ENCODE measurements around the gene RNF17. TPM values are rescaled to one million over a fixed set of nuclear protein-coding genes. Genes with fewer than 3 reads are reported as not detected.

The RNF17 gene
- polyA plus RNA-seq, 1 of the 3 experiments (the other 2 are of a cell fraction), result not detected

DNA sequence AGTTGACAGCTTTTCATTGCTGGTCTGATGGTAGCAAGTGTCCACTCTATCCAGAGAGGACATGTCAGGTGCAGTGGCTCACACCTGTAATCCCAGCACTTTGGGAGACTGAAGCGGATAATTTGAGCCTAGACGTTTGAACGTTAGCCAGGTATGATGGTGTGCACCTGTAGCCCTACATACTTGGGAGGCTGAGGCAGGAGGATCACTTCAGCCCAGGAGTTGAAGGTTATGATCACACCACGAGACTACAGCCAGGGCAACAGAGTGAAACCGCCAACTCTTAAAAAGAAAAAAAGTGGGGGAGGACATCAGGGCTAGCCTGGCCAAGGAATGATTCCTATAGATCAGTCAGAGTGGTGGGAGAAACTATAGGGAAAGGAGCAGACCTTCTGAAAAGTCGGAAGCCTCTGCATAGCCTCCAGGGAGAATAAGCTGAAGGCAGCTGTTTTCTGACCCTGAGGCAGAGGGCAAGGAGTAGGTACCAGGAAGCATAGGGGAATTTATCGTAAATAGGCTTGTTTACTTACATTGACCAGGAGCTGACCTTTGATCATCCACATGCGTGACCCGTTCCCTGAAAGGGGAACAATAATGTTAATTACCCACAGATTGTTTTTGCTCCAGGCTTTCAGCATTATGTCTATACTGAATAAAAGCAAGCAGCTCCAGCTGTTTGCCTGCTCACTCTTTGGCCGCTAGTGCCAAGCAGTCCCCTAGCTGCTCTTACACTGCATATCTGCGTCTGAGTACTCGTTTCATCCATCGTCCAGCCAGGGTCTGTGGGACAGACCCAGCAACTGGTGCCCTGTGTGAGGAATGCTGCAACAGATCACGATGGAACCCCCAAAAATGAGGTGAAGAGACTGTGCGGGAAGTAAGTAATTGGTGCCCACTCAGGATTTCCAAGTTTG is 161.6 kb downstream of the RNF17 start:
- Histone ChIP-seq H3K9me2 (no peaks in the 10 kb centered on the region), H3K9ac (no peak overlapping the region), H3K27ac (ENCODE audit: low read depth in 2 of 2, low read length in 1 of 2) (no peak overlapping the region), H3K79me2 (ENCODE audit: insufficient read depth) (peaks cover 20% of the 10 kb centered on the region), H3F3A (replicated peaks; ENCODE audit: insufficient read depth) (peaks cover 11% of the 10 kb centered on the region), H3K36me3 (replicated peaks in 1 of 2; ENCODE audit: control insufficient read depth in 1 of 2, insufficient read depth in 2 of 2, low read length in 1 of 2) (no peaks in the 10 kb centered on the region), H3K4me1 (ENCODE audit: control insufficient read depth in 1 of 2, insufficient read depth in 2 of 2, low read depth in 1 of 2, low read length in 1 of 2) (peaks cover 0 to 4% of the 10 kb centered on the region in 2 experiments; a peak in 2 of 4 replicates), H3K4me3 (ENCODE audit: low read depth in 2 of 2, low read length in 1 of 2) (no peak overlapping the region), H3K27me3 (ENCODE audit: insufficient read depth) (no peaks in the 10 kb centered on the region), H4K20me1 (ENCODE audit: insufficient read depth) (no peaks in the 10 kb centered on the region), H2AFZ (ENCODE audit: low read depth) (no peak overlapping the region), H3K9me3 (no peaks in the 10 kb centered on the region), H3K4me2 (no peak overlapping the region)
- TF ChIP-seq POLR2AphosphoS5 (IDR thresholded peaks at IDR 0.05; ENCODE audit: low read depth, low read length) (no peak), FOXJ3 (CRISPR knock-in tag; IDR thresholded peaks at IDR 0.05) (no peak), YY1 (IDR thresholded peaks at IDR 0.05; ENCODE audit: low read depth) (no peak), EP300 (IDR thresholded peaks at IDR 0.05; ENCODE audit: borderline replicate concordance in 1 of 2, low read depth in 1 of 2, low read length in 1 of 2) (no peak), RCOR1 (IDR thresholded peaks at IDR 0.05; ENCODE audit: low read length) (no peak), CTCF (IDR thresholded peaks at IDR 0.05) (no peak), FOSL2 (IDR thresholded peaks at IDR 0.05; ENCODE audit: borderline replicate concordance, low read depth) (no peak), USF1 (IDR thresholded peaks at IDR 0.05; ENCODE audit: borderline replicate concordance, low read depth) (no peak), RAD21 (IDR thresholded peaks at IDR 0.05; ENCODE audit: low read length) (no peak), FOXM1 (IDR thresholded peaks at IDR 0.05; ENCODE audit: low read depth) (no peak), EZH2phosphoT487 (IDR thresholded peaks at IDR 0.05; ENCODE audit: borderline replicate concordance, low read depth) (no peak)
- WGBS (ENCODE audit: low lambda C conversion rate), result 75% methylated on average over 15 of the region's 15 CpGs
- POLR2A ChIA-PET, result no interaction called here
- no peak for DNase-seq
- CTCF ChIA-PET, result no interaction called here

- no peaks in the 10 kb centered on the region; the same call in 1 of the 2 replicates for H3K27me3 ChIP-seq (ENCODE audit: insufficient read depth)
- no peaks in the 10 kb centered on the region for H3K4me1 ChIP-seq (ENCODE audit: control insufficient read depth in 1 of 2, insufficient read depth in 2 of 2, low read depth in 1 of 2, low read length in 1 of 2)
- H3K4me3 ChIP-seq (ENCODE audit: low read depth in 2 of 2, low read length in 1 of 2), result no peak overlapping the region
- no peak overlapping the region for H3K27ac ChIP-seq (ENCODE audit: low read depth in 2 of 2, low read length in 1 of 2)
- no peaks in the 10 kb centered on the region for H3K79me2 ChIP-seq (ENCODE audit: insufficient read depth)
- ChIA-PET POLR2A (no interaction called here), CTCF (no interaction called here)
- H3K9me3 ChIP-seq, result no peaks in the 10 kb centered on the region
- no peaks in the 10 kb centered on the region for H3K36me3 ChIP-seq (replicated peaks in 1 of 2; ENCODE audit: control insufficient read depth in 1 of 2, insufficient read depth in 2 of 2, low read length in 1 of 2)
- peaks cover 11% of the 10 kb centered on the region for H3F3A ChIP-seq (replicated peaks; ENCODE audit: insufficient read depth)
- no peaks in the 10 kb centered on the region for H4K20me1 ChIP-seq (ENCODE audit: insufficient read depth)
- WGBS (ENCODE audit: low lambda C conversion rate), result 34% methylated on average over 3 of the region's 4 CpGs
- no peaks in the 10 kb centered on the region for H3K9me2 ChIP-seq
- no peak overlapping the region for H3K9ac ChIP-seq
- DNase-seq, result no peak
- H3K4me2 ChIP-seq, result no peak overlapping the region
- H2AFZ ChIP-seq (ENCODE audit: low read depth), result no peak overlapping the region
- TF ChIP-seq USF2 (IDR thresholded peaks at IDR 0.05; ENCODE audit: borderline replicate concordance, low read depth, low read length) (no peak), GABPA (IDR thresholded peaks at IDR 0.05; ENCODE audit: low read depth) (no peak), RAD21 (IDR thresholded peaks at IDR 0.05; ENCODE audit: low read length) (no peak), MXI1 (IDR thresholded peaks at IDR 0.05; ENCODE audit: low read depth, low read length) (no peak), USF1 (IDR thresholded peaks at IDR 0.05; ENCODE audit: borderline replicate concordance, low read depth) (no peak), ZBTB33 (IDR thresholded peaks at IDR 0.05; ENCODE audit: borderline replicate concordance, low read depth) (no peak), CTCF (IDR thresholded peaks at IDR 0.05) (no peak), FOSL2 (IDR thresholded peaks at IDR 0.05; ENCODE audit: borderline replicate concordance, low read depth) (no peak)
Observed at GRCh38 chr13:24927810-24928404, 163.9 kb downstream of the RNF17 start.

All from SK-N-SH (cell line).